HG03103 (cell line): ENCODE data around the gene KDM4C.

Experiments used
- ATAC-seq: cut with Tn5 transposase; IDR thresholded peaks from one replicate; pipeline ENCODE4 v1.9.1; 2021; ENCODE audit warnings: low read depth; ENCODE audit not compliant: unreplicated experiment

Gene KDM4C

DNA sequence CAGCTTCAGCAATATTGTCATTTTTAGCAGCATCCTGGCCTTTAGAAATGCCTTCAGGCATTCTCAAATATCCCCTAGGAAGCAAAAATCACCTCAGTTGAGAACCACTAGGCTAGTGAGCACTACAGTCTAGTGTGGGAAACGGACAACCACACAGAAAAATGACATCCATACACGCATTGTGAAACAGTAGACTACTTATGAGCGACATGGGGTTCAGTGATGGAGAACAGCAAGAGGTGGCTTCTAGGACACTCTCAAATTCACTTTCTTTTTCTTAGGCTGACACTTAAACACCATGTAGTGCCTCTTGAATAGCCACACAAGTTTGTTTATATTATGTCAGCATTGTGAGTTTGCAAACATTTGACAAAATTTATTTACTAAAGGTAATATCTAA, 203.0 kb downstream of the KDM4C start:
- no peak for ATAC-seq

DNA sequence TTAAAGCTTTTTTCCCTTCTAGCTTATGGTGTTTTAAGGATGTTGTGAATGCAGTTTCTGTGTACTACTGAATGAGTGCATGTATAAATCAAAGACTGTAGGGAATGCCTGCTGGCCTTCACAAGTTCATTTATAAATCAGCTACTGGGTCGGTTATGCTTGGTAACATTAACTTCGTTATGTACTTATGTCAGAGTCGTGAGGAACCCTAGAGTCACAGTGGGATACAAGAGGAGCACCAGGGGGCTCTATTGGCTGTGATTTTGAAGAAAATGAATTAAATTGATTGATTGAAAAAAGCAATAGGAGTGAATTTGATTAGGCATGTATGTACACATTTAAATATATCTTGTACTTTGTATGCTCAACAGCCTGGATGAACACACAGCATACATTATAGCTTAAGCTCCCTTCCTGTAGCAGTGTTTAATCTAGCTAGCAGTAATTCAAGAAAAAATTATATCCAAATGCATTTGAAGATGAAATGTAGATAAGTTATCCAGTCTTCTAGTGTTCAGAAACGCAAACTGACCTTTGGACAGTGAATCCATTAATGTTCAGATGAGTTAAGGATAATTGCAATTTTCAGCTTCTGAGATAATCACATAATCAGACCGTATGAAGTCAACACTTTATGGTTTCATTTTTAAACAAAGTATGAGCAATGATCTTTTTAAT, 204.2 kb downstream of the KDM4C start:
- ATAC-seq: no peak

DNA sequence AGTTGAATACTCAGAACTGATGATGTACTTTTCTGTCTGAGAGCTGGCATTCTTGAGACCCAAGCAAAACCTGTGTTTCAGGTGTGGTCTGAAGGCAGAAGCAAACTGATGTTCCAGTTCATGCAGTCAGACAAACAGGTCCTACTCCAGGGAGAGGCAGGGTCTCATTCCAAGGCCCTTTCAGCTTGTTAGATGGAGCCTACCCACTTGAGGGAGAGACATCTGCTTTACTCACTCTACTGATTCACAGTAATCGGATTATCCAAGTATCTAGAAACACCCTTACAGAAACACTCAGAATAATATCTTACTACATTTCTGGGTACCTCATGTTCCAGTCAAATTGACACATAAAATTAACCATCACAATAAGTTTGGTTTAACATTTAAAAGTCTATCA, 207.8 kb downstream of the KDM4C start:
- ATAC-seq: no peak

DNA sequence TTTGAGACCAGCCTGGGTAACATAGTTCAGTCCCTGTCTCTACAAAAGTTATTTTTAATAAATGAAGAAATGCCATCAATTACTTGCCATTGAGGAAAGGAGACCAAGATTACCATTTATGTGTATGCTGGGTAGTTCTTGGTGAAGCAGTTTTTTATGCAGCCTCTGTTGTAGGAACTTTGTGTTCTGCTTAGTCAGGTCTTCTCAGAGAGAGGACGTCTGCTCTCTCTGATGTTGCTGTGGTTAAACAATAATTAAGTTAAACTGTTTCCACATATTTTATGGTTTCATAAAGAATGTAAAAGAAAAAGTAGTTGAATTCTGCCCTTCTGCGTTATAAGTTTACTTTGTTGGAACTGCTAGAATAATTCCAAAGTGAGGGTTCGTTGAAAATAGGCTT, 210.5 kb downstream of the KDM4C start:
- no peak for ATAC-seq

DNA sequence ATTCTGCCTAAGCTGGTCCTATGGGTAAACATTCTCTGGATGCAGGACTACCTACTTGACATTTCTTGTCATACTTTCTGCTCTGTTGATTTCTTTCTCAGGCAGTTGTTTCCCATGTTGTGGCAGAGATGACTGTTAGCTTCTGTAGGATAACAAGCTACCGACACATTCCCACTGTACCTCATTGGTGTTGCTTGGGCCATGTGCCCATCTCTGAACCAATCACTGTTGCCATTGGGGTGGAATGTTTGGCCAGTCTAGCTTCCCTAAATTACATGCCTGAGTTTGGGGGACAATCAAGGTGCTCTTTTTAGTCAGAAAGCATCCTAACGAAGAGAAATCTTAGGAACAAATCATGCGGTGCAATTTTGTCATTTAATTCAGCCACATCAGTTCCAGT, 212.0 kb downstream of the KDM4C start:
- no peak for ATAC-seq

DNA sequence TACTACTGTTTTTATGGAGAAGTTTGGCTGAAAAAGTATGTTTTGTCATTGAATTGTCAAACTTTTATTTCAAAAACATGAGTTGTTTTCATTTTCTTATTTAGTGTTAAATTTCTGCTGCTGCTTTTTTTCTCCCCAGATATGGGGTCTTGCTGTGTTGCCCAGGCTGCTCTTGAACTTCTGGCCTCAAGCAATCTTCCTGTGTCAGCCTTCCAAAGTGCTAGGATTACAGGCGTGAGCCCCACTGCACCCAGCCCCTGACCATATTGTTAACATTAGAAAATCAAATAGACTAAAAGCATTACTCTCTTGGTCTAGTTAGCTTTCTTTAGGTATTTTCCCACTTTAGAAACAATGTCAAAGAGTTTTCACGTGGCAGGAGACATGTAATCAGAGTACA, 215.3 kb downstream of the KDM4C start:
- ATAC-seq: no peak

DNA sequence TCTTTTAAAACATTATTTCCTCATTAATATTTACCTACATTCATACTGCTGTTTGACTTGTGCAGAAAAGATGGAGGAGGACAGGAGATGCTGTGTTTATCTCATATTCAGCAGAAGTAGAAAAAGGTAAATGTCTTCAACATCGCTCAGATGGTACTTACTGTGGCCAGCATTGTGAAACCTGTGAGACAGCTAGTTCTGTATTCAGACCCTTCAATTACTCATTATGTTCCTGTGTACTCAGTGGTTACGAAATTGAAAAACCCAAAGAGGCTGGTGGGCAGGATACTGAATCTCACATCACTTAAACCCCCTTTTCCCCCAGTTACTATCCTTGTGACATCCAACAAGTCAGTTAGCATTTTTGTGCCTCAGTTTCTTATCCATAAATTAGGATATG, 216.0 kb downstream of the KDM4C start:
- ATAC-seq: peak; percentile 99

DNA sequence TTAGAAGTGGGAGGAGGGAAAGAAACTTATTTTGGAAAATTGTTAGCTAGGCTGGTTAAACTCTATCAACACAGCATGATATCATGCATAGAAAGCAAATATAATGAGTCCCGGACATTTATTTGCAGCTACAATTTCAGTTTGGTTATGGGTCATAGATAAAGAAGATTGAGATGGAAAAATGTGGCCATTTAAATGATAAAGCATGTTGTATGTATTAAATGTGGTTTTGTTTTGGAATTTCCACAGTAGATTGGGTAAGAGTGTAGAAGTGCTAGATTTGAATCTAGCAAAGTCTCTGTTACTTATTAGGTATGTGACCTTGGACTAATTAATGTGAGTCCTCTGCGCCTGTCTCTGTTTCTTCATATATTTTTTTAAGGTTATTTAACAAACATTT, 217.4 kb downstream of the KDM4C start:
- ATAC-seq: no peak

DNA sequence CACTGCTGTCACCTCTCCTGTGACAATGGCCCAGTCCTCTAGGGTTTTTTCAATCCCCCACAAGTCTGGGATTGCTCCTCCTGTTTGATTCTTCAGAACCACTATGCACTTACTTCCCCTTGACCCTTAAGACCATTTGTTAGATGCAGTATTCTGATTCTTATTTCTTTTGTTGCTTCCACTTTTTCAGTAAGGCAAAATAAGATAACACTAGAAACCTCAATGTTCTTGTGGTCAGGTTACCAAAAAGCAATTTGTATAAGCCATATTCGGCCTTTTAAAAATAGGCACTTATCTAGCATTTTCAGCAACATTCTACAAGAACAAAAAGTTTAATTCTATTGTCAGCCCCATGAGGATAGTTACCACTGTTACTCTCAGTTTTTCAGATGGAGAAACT, 220.0 kb downstream of the KDM4C start:
- no peak for ATAC-seq

DNA sequence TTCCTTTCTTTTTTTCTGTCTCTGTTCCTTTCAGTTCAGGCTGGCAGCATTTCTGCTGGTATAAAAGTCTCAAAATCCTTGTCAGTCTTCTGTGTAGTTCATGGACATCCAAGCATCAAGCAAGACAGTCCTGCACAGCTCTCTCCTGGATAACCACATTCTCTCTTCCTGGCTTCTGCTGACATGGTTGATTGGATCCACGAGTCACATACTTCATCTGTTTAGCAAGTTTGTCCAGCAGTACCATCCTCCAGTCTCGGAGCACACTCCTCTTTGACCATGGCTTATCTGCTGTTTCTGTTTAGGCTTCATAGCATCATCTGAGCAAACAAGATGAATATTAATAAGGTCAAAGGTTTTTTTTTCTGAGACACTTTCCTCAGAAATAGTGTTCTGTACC, 220.8 kb downstream of the KDM4C start:
- ATAC-seq: no peak

DNA sequence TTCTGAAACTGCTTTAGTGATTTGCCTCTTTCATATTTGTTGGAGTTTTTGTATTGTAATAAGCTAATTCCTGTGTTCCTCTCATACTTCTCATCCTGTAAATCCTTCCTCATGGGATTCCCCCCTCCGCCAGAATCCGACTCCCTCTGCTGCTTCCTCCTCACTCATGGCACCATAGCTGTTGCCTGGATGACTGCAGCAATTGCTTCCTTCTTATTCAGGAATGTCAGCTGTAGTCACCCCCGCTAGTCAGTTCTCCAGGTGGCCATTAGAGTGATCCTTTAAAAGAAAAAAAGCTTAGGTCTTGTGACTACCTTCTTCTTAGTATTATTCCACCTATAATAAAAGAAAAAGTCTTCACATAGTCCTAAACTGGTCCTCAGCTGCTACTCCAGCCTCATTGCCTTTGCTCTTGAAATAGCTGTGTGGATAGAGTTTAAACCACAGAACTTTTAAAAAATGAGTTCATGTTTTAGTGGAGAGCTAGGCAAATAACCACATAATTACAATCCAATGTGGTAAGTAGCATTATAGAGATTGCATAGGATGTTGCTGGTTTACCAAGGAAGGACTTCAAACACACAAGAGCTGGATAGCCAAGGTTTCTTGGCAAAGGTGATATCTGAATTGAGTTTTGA, 227.3 kb downstream of the KDM4C start:
- no peak for ATAC-seq

DNA sequence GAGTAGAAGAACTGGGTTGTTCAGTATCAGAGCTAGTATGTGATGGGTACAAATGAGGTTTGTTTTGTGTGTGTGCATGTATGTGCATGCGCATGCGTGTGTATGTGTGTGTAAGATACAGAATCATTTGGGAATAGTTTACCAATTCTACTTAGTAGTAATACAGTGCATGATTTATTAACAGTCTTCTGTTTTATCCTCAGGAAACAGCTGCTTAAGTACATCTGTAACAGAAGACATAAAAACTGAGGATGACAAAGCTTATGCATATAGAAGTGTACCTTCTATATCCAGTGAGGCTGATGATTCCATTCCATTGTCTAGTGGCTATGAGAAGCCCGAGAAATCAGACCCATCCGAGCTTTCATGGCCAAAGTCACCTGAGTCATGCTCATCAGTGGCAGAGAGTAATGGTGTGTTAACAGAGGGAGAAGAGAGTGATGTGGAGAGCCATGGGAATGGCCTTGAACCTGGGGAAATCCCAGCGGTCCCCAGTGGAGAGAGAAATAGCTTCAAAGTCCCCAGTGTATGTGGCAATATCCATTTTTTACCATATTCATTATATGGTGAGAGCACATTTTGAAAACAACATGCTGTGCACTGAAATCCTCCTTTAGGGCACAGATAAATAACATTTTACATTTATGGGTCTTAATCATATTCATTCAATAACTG, 228.5 kb downstream of the KDM4C start:
- no peak for ATAC-seq

DNA sequence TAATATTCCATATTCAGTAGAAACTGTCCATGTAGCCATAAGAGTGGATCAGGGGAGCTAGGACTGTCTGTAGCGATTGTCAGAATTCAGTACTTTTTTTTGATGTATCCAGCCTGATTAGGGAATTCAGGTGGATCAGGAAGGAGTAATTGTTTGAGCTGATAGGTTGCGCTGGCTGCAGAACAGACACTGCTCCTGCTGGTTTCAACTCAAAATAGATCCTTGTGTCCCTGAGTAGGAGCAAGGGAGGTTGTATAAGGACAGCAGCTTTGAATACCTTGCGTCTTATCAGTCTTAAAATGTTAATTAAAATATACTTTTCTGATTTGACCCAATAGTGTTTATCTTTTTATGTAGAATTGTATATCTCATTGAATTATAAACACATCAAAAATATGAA, 229.6 kb downstream of the KDM4C start:
- ATAC-seq: no peak

DNA sequence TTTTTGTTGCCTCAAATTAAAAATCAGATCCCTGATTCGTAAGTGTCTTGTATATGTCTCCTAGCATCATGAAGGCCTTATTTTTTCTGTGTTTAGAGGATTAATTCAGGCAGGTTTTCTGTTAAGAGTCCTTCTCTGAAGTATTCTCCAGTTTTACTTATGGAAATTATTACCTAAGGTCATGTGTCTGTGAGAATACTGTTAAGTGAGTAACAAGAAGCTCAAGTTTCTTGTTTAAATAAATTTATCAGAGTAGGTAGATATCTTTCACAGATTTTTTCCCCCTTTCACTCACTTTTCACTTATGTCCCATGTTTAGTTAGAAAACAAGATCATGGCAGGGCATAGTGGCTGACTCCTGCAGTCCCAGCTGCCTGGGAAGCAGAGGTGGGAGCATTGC, 233.6 kb downstream of the KDM4C start:
- ATAC-seq: no peak

DNA sequence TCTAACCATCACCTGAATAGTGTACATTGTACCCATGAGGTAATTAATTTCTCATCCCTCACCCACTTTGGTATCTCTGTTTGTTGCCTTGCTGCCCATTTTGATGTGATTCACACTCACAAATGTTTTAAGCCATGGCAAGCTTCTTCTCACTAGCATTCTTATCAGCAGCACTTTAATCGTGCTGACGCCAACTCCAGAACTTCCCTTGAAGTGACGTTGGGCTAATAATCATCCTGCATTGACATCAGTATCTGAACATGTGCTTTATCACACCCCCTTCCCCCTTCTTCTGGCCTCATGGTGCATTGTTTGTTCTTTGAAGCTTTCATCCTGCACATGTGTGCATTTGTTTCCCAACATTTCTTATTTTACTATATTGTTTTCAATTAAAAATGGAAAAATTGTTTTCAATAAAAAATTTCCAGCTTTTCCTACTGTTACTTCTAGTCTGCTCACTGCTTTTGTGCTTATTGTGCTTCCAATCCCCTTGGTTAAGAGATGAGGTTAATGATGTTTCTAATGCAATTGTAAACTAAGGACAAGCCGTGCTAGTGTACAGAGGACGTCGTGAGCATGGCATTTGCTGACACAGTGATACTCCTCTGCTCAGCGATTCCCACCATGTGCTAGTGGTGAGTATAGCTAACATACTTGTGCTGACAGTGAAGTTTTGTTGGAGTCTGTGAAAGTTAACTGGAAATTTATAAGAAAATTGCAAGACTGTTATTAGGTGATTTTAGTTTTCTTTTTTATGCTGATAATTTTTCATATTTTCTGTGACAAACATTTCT, 238.5 kb downstream of the KDM4C start:
- no peak for ATAC-seq

DNA sequence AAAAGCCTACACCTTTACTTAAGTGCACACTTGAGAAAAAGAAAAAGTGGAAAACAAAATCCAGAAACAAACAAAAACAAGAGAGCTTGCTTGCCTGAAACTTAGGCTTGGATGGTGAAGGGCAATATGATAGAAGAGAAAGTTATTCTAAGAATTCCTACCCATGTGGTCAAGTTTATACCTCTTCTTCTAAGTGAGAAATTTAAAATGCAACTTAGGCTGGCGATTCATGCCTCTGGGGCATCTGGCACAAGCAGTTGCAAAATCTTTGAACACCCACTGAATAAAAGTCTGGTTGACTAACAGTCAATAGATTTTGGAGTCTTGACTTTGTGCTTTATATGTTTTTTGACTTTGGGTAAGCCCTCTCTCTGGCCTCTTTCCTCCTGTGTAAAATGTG, 239.6 kb downstream of the KDM4C start:
- no peak for ATAC-seq

DNA sequence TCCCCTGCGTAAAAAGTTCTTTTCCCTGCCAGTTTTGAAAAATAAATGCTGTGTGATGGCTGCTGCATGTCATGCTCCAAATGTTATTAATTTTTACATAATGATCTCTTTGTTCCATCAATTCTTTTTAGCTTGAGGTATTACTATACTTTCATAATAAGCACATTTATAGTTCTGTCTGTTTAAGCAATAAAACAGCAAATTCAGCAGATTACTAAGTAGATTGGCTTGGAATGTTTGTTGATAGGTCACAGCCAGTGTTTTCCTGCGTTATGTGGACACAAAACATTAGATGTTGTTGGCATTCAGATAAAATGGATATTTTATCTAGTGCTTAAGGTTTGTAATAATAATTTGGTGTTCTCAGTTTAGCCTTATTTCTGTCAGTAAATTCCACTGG, 242.0 kb downstream of the KDM4C start:
- no peak for ATAC-seq

DNA sequence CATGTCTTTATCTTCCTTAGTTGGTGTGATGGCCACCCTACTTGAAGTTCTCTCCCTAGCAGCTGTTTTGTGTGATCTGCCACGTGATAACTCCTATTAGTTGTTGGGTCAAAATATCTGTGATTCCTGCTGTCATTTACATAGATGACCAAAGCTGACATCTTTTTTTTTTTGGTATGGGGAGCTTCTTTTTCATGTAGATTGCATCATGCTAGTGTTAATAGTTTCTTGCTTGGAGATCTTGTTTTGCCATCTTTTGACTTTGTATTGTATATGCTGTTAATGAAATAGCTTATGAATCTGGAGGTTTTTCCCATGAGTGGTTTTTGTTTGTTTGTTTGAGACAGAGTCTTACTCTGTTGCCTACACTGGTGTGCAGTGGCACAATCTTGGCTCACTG, 243.8 kb downstream of the KDM4C start:
- no peak for ATAC-seq

DNA sequence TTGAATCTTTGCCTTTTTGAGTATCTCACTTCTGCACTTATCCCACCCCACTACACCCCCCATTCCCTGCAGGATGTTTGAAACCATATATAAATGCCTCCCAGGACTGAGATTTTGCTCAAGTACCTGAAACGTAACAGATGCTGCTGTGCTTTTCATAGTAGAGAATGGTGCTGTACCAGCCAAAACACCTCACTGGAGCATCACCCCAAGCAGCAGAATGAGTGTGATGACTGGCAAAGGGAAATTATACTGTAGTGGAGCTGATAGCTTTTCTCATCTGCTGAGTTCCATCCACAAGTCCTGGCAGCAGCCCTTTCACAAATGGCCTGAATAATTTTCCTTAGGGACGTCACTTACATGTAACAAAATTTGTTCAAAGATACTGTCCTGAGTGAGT, 246.1 kb downstream of the KDM4C start:
- no peak for ATAC-seq

DNA sequence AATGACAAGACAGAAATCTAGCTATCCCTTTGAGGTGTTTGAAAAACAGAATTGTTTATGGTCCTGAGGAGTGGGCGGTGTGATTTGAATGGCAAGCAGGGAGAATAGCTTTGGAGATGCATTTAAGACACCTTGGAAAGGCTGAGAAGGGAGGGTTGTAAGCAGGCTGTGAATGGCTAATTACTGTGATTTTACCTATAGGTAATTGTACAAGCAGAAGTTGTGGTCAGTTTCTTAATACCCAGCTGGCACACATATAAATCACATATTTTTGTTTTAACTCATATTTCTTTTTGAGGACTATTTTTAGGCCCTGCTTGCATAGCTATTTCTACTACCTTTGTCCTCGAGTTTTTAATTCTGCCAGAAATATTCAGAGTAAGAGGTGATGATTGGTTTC, 248.6 kb downstream of the KDM4C start:
- no peak for ATAC-seq

DNA sequence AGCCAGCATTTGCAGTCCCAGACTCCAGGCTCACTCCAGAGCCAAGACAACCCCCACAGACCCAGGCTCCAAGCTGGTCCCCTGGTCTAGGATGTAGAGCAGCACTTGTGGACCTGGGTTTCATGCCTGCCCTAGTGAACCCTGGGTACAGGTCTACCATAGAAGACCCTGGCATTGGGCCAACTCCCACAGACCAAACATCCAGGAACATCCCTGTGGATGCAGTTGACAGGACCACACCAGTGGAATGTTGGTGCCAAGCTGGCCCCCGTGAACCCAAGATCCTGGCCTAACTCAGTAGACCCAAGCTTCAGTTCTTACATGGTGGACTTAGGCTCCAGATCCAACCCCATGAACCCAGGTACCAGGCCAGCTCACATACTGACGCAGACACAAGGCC, 250.6 kb downstream of the KDM4C start:
- ATAC-seq: no peak
